SJSA1 (cell line): ENCODE results near the gene SCG5. TPM values are rescaled to one million over a fixed set of nuclear protein-coding genes. Genes with fewer than 3 reads are reported as not detected.
"Not testable (repeated sequence)": the region's sequence is repeated elsewhere in the genome, so short reads cannot be mapped to it uniquely, and the experiment has no call there.

Source experiments
- DNase-seq, 2 experiments: peaks; one replicate each; pipeline ENCODE4 v3.0.0-alpha.2; 2015 to 2020; ENCODE audit warnings: low spot score in 2 of 2, low read depth in 1 of 2
- H3K27ac ChIP-seq: fragments of 250-450 bp; sonication (Bioruptor Pico); 2 replicates; pipeline ENCODE4 v1.5.1; 2020; ENCODE audit warnings: mild to moderate bottlenecking, moderate library complexity
- H3K27me3 ChIP-seq: fragments of 250-450 bp; sonication (Bioruptor Pico); replicated peaks from 2 replicates; pipeline ENCODE4 v1.5.1; 2020; ENCODE audit warnings: mild to moderate bottlenecking, moderate library complexity
- H3K36me3 ChIP-seq: fragments of 250-450 bp; sonication (Bioruptor Pico); 2 replicates; pipeline ENCODE4 v1.5.1; 2020; ENCODE audit warnings: mild to moderate bottlenecking
- H3K4me1 ChIP-seq: fragments of 250-450 bp; sonication (Bioruptor Pico); replicated peaks from 2 replicates; pipeline ENCODE4 v1.6.1; 2021; ENCODE audit warnings: mild to moderate bottlenecking
- H3K4me3 ChIP-seq: fragments of 250-450 bp; sonication (Bioruptor Pico); 2 replicates; pipeline ENCODE4 v1.5.1; 2020; ENCODE audit warnings: mild to moderate bottlenecking
- H3K9me3 ChIP-seq: fragments of 250-450 bp; sonication (Bioruptor Pico); replicated peaks from 2 replicates; pipeline ENCODE4 v1.5.1; 2020; ENCODE audit warnings: mild to moderate bottlenecking
- total RNA-seq: library from RNA; depleted of rRNA; stranded (reverse); fragments of >200 nt; shearing (Covaris generic); gene quantifications from 2 replicates; pipeline ENCODE4 v1.2.3, GENCODE V29; 2014; rRNA removed

The SCG5 gene
- 0.87 TPM in 1 of 2 replicates, not detected in the other for total RNA-seq

DNA sequence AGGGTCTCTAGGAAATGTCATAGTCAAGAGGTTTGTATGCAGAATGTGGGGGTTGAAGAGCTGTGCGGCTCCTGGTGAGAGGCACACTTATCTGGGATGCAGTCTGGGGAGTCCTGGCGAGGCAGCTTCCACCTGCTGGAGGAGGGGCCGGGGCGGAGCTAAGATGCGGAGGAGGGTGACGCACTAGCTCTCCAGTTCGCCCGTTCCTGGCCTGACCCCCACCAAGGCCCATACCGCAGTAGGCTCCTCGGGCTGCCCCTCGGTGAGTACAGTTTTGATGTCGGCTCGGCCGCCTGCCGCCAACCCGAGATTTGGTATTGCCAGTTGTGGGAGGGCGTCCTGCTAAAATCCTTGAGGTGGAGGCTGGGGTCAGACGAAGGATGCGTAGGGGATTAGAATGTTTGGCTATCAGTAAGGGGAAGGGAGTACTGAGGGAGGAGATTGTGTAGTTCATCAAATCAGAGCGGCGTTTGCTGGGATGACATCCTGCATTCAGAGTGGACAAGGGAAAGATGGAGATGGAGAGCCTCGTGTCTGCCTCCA is at the start of gene SCG5:
SCG5 (plus strand) TSS at position 194 of the 543 bp plus-strand sequence. CDS start 1,883 bp downstream, outside the sequence.
- Histone ChIP-seq H3K27ac (no peak within 1 kb of the TSS), H3K9me3 (no peaks in the 10 kb centered on the region), H3K4me3 (no peak within 1 kb of the TSS), H3K36me3 (peaks cover 41% of the 10 kb centered on the region), H3K27me3 (no peaks in the 10 kb centered on the region), H3K4me1 (peaks cover 24% of the 10 kb centered on the region)
- no peak for DNase-seq

DNA sequence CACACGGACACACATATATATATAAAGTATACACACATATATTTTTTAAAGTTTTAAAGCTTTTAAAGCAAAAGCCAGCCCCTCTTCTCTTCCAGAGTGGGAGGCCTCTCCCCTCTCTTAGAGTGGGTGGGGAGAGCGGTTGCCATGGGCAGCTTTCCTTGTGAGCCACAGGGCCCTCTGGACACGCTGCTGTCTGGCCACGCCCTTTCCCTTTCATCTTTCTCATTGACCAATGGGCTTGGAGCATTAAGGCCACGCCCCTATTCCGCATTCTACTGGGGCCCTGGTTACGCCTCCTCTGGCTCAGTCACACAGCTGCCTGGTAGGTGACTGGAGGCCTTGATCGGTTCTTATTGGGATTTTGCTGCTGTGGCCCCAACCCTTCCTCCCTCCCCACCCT is 48.4 kb upstream of the SCG5 start, which contains the start of gene GOLGA8N:
GOLGA8N (plus strand) TSS at position 306 of the 400 bp plus-strand sequence.
- not testable (repeated sequence) for H3K27ac ChIP-seq, H3K27me3 ChIP-seq, DNase-seq, H3K36me3 ChIP-seq, H3K9me3 ChIP-seq, H3K4me1 ChIP-seq, H3K4me3 ChIP-seq

DNA sequence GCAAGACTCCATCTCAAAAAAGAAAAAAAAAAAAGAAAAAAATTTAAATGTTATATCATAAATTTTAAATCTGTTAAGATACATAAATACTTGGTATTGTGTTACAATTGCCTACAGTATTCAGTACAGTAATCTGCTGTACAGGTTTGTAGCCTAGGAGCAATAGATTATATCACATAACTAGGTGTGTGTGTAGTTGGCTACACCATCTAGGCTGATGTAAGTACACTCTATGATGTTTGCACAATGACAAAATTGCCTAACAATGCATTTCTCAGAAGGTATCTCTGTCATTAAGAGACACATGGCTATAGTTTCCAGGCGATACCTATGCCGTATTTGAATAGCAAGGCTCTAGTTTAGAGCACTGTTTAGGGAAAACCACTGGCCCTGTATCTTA is 32.0 kb upstream of the SCG5 start:
- H3K4me3 ChIP-seq, H3K27me3 ChIP-seq, H3K36me3 ChIP-seq, H3K4me1 ChIP-seq, H3K9me3 ChIP-seq, DNase-seq, H3K27ac ChIP-seq: not testable (repeated sequence)

GRCh38 chr15:32610719-32611118 is 30.8 kb upstream of the SCG5 start:
- H3K36me3 ChIP-seq, H3K27ac ChIP-seq, H3K27me3 ChIP-seq, H3K4me1 ChIP-seq, H3K4me3 ChIP-seq, H3K9me3 ChIP-seq: not testable (repeated sequence)
- peak in 1 of 2 experiments; percentile 35 for DNase-seq

GRCh38 chr15:32614712-32615050 is 26.8 kb upstream of the SCG5 start:
- H3K4me1 ChIP-seq, DNase-seq, H3K27me3 ChIP-seq, H3K9me3 ChIP-seq, H3K36me3 ChIP-seq: not testable (repeated sequence)
- H3K27ac ChIP-seq, result peak overlapping the region; percentile 98
- H3K4me3 ChIP-seq, result peak overlapping the region; percentile 51

DNA sequence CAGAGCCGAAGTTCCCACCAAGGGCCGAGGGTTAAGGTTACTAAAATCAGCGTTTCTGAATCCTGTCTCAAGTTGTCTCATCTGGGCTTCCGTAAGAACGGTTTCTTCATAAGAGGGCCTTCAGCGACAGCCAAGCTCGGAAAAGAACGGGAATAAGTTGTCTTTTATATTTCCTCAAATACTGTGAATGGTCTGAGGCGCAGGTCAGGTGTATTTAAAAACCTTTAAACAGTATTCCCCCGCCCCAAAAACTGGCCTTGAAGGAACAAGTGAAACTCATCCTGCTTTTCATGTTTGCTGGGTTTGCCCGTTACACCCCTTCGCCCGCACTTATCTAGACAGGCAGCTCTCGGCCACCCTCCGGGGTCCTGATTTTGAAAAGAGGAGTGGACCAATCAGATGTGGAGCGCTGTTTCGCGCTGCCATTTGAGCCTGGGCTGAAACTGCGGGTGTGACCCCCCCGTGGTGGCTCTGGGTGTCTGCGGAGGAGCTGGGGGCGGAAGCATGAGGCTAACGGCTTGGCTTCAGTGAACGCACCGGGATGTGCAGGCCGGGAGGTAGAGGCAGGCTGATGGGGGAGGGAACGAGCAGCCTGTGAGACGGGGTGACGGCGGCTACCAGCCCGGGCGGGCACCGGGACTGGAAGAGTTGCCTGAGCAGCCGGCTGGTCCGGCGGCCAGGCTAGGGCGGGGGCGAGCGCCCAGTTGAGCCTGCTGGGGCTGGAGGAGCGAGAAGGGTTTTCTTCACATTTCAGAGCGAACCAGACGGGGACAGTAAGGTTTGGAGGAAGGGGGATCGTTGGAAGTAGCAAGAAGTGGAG is 26.2 kb upstream of the SCG5 start, which contains the start of gene ARHGAP11A:
ARHGAP11A (plus strand) TSS at position 454 of the 820 bp plus-strand sequence. CDS start 708 bp downstream, outside the sequence.
- not testable (repeated sequence) for H3K9me3 ChIP-seq, H3K27me3 ChIP-seq, H3K4me1 ChIP-seq, H3K36me3 ChIP-seq
- Histone ChIP-seq H3K27ac (peak within 1 kb of the TSS; percentile 98), H3K4me3 (peak within 1 kb of the TSS; percentile 51)
- peak; percentile 89 to 99 for DNase-seq

GRCh38 chr15:32615871-32616426 is 25.6 kb upstream of the SCG5 start:
- H3K4me1 ChIP-seq, H3K27me3 ChIP-seq, DNase-seq, H3K9me3 ChIP-seq, H3K36me3 ChIP-seq: not testable (repeated sequence)
- H3K4me3 ChIP-seq, result peak overlapping the region; percentile 51
- H3K27ac ChIP-seq, result peak overlapping the region; percentile 78

GRCh38 chr15:32636410-32636809 is 5.1 kb upstream of the SCG5 start:
- no peaks in the 10 kb centered on the region for H3K27me3 ChIP-seq
- no peak overlapping the region for H3K27ac ChIP-seq
- H3K4me1 ChIP-seq, result no peaks in the 10 kb centered on the region
- DNase-seq, result no peak
- H3K36me3 ChIP-seq, result peaks cover 82% of the 10 kb centered on the region
- no peak overlapping the region for H3K4me3 ChIP-seq
- no peaks in the 10 kb centered on the region for H3K9me3 ChIP-seq

GRCh38 chr15:32636908-32637567 is 4.5 kb upstream of the SCG5 start:
- Histone ChIP-seq H3K4me3 (no peak overlapping the region), H3K9me3 (no peaks in the 10 kb centered on the region), H3K36me3 (peaks cover 82% of the 10 kb centered on the region), H3K27ac (no peak overlapping the region), H3K27me3 (no peaks in the 10 kb centered on the region), H3K4me1 (peaks cover 4% of the 10 kb centered on the region; the same call in 1 of the 2 replicates)
- no peak for DNase-seq

DNA sequence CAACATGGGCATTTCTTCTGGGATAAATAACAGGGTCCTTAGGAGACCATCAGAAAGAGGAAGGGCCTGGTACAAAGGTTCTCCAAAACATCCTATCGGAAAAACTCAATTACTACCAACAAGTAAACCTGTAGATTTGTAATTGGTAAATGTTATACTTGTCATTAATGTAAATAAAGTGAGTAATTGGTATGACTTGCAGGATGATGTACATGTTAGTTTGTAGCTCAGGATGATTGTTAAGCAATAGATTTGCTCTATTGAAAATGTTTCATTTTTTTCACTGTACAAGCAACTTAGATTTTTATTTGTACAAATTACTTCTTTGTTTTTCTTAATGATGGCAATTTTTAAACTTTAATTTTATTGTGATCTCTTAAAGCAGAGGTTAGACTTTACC is 3.8 kb upstream of the SCG5 start:
- Histone ChIP-seq H3K4me1 (peaks cover 10% of the 10 kb centered on the region), H3K9me3 (no peaks in the 10 kb centered on the region), H3K36me3 (peaks cover 80% of the 10 kb centered on the region), H3K4me3 (no peak overlapping the region), H3K27me3 (no peaks in the 10 kb centered on the region), H3K27ac (no peak overlapping the region)
- no peak for DNase-seq

- H3K36me3 ChIP-seq, result peaks cover 29% of the 10 kb centered on the region
- H3K27me3 ChIP-seq, result no peaks in the 10 kb centered on the region
- no peaks in the 10 kb centered on the region for H3K9me3 ChIP-seq
- H3K27ac ChIP-seq, result peak overlapping the region; percentile 30
- H3K4me1 ChIP-seq, result peaks cover 24% of the 10 kb centered on the region
- DNase-seq, result peak in 1 of 2 experiments; percentile 62
- H3K4me3 ChIP-seq, result no peak overlapping the region; the same call in 1 of the 2 replicates
Measured at GRCh38 chr15:32642667-32643435, 1.3 kb downstream of the SCG5 start.

GRCh38 chr15:32643907-32644445 is 2.5 kb downstream of the SCG5 start:
- no peak overlapping the region for H3K4me3 ChIP-seq

DNA sequence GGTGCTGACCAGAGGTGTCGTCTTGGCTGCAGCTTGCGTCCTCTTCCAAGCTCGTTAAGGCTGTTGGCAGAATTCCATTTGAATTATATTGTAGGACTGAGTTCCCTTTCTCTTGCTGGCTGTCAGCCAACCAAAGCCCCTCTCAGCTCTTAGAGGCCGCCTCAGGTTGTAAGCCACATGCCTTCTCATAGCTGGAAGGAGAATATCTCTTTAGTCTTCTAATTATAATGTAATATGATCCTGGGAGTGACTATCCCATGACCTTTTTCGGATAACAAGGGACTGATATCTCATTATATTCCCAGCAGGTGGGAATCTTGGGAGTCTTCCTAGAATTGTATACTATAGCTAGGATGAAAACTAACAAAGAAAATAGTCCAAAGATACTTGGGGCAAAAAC is 4.8 kb downstream of the SCG5 start:
- no peak overlapping the region for H3K4me3 ChIP-seq
- H3K9me3 ChIP-seq, result no peaks in the 10 kb centered on the region
- no peak overlapping the region for H3K27ac ChIP-seq
- DNase-seq, result no peak
- peaks cover 24% of the 10 kb centered on the region for H3K4me1 ChIP-seq
- peaks cover 7% of the 10 kb centered on the region for H3K36me3 ChIP-seq
- no peaks in the 10 kb centered on the region for H3K27me3 ChIP-seq

More at GRCh38 chr15:32643907-32644445, 2.5 kb downstream of the SCG5 start:
- no peak overlapping the region for H3K27ac ChIP-seq
- DNase-seq, result no peak
- H3K27me3 ChIP-seq, result no peaks in the 10 kb centered on the region
- no peaks in the 10 kb centered on the region for H3K9me3 ChIP-seq
- peaks cover 24% of the 10 kb centered on the region for H3K4me1 ChIP-seq
- peaks cover 18% of the 10 kb centered on the region for H3K36me3 ChIP-seq
